ENCODE data around the gene CD74. TPM values are rescaled to one million over a fixed set of nuclear protein-coding genes. Genes with fewer than 3 reads are reported as not detected.

Gene CD74
- 100 to 1,000 TPM; 425 to 612 TPM for total RNA-seq

GRCh38 chr5:150412319-150413175, at the start of gene CD74:
TSS of gene CD74 (minus strand) at chr5:150412910. CDS start at chr5:150412749, 161 bp downstream.
- Histone ChIP-seq H3K36me3 (no peaks in the 10 kb centered on the region), H3K27ac (peak within 1 kb of the TSS; percentile 65 to 70), H3K4me1 (replicated peaks) (peaks cover 2% of the 10 kb centered on the region), H3K27me3 (replicated peaks; ENCODE audit: insufficient read depth) (no peaks in the 10 kb centered on the region), H3K9me3 (no peaks in the 10 kb centered on the region), H3K4me3 (peak within 1 kb of the TSS; percentile 29 to 34)
- TF ChIP-seq POLR2AphosphoS5 (IDR thresholded peaks at IDR 0.05): peak; percentile 75
- TF ChIP-seq, protein P1, sequence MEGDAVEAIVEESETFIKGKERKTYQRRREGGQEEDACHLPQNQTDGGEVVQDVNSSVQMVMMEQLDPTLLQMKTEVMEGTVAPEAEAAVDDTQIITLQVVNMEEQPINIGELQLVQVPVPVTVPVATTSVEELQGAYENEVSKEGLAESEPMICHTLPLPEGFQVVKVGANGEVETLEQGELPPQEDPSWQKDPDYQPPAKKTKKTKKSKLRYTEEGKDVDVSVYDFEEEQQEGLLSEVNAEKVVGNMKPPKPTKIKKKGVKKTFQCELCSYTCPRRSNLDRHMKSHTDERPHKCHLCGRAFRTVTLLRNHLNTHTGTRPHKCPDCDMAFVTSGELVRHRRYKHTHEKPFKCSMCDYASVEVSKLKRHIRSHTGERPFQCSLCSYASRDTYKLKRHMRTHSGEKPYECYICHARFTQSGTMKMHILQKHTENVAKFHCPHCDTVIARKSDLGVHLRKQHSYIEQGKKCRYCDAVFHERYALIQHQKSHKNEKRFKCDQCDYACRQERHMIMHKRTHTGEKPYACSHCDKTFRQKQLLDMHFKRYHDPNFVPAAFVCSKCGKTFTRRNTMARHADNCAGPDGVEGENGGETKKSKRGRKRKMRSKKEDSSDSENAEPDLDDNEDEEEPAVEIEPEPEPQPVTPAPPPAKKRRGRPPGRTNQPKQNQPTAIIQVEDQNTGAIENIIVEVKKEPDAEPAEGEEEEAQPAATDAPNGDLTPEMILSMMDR (IDR thresholded peaks at IDR 0.05): no peak
- peak; percentile 55 for TF ChIP-seq POLR2A (IDR thresholded peaks at IDR 0.05)
- intact Hi-C loops (cut with DNase I): no loop called here
- 9% methylated on average over 20 of the region's 20 CpGs for WGBS
- peak; percentile 86 for DNase-seq (ENCODE audit: low spot score)

DNA sequence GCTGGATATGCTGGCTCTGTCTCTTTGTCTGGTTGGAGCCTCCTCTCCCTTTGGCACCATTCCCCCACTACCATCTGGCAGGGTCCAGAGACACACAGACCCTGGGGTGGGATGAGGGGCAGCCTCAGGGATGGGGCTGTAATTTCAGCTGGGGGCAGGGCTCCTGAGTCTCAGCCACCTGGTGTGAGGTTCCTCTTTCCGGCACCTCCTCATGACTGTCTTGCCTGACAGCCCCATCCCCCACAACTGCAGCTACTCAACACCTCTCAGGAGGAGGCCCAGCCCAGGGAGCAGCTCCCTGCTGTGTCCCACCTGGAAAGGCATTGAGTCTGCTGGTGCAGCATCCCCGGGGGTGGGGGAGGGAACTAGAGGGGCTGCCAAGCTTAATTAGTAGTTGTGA, 48.5 kb upstream of the CD74 start:
- 41% methylated on average over 2 of the region's 2 CpGs for WGBS
- TF ChIP-seq, protein P1 (IDR thresholded peaks at IDR 0.05): no peak
- TF ChIP-seq POLR2A (IDR thresholded peaks at IDR 0.05) (no peak), POLR2AphosphoS5 (IDR thresholded peaks at IDR 0.05) (no peak)
- no peaks in the 10 kb centered on the region for H3K9me3 ChIP-seq
- DNase-seq (ENCODE audit: low spot score): no peak
- no peaks in the 10 kb centered on the region for H3K4me1 ChIP-seq (replicated peaks)
- no peak overlapping the region for H3K27ac ChIP-seq
- H3K36me3 ChIP-seq: no peaks in the 10 kb centered on the region
- intact Hi-C loops (cut with DNase I): loop anchor here (5.0 to 10.0 kb wide), 3 partner anchors 61 to 384 kb away; partner anchors contain the start of gene IRGM
- H3K27me3 ChIP-seq (replicated peaks; ENCODE audit: insufficient read depth): no peaks in the 10 kb centered on the region
- no peak overlapping the region for H3K4me3 ChIP-seq

- Histone ChIP-seq H3K27ac (no peak overlapping the region), H3K4me3 (no peak overlapping the region), H3K27me3 (replicated peaks; ENCODE audit: insufficient read depth) (no peaks in the 10 kb centered on the region), H3K4me1 (replicated peaks) (no peaks in the 10 kb centered on the region), H3K9me3 (no peaks in the 10 kb centered on the region), H3K36me3 (no peaks in the 10 kb centered on the region)
- no peak for DNase-seq (ENCODE audit: low spot score)
- TF ChIP-seq POLR2A (IDR thresholded peaks at IDR 0.05): no peak
- TF ChIP-seq POLR2AphosphoS5 (IDR thresholded peaks at IDR 0.05): no peak
- TF ChIP-seq, protein P1 (IDR thresholded peaks at IDR 0.05): no peak
- WGBS: 40% methylated on average over 2 of the region's 2 CpGs
- intact Hi-C loops (cut with DNase I): loop anchor here (5.0 to 10.0 kb wide), 3 partner anchors 62 to 384 kb away; partner anchors contain the start of gene IRGM
Measured at GRCh38 chr5:150460781-150461180, 48.1 kb upstream of the CD74 start.

DNA sequence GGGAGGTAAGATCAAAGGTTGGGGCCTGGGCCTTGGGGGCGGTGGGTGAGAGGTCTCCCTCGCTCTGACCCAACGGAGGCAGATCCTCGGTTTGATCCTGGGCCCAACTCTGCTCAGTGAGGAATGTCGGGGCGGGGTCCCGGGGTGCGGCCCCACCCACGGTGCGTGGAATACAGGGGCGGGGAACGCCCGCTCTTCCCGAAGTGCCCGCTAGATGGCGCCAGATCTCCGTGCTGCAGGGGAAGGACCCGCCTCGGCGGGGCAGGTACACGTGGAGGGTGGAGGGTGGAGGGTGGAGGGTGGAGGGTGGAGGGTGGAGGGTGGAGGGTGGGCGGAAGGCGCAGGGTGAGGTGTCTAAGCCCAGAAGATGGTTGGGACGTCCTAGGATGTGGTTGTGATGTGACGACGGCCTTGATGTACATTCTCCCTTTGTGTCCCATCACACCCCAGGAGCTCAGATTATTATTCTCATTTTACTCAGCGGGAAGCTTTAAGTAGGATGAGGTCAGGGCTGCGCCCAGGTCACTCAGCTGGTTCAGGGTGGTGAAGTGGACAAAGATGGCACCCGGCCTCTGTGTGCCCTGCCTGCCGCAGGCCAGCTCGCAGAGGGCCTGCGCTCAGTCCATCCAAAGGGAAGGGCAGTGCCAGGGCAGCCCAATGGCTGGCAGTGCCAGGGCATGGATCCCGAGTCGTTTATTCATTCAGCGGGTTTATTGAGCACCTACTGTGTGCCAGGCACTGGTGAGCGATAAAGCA, 46.3 kb upstream of the CD74 start:
- Histone ChIP-seq H3K27me3 (replicated peaks; ENCODE audit: insufficient read depth) (no peaks in the 10 kb centered on the region), H3K4me1 (replicated peaks) (no peaks in the 10 kb centered on the region), H3K4me3 (no peak overlapping the region), H3K27ac (no peak overlapping the region), H3K36me3 (no peaks in the 10 kb centered on the region), H3K9me3 (no peaks in the 10 kb centered on the region)
- TF ChIP-seq, protein P1 (IDR thresholded peaks at IDR 0.05): peak; percentile 83 to 90 (median 88)
- TF ChIP-seq POLR2A (IDR thresholded peaks at IDR 0.05) (no peak), POLR2AphosphoS5 (IDR thresholded peaks at IDR 0.05) (peak; percentile 31)
- intact Hi-C loops (cut with DNase I): no loop called here
- peak; percentile 62 for DNase-seq (ENCODE audit: low spot score)
- WGBS: 19% methylated on average over 35 of the region's 36 CpGs

All from prostate gland (tissue), 2 donors.